Testis (tissue), 3 donors: ENCODE measurements around the gene PKDREJ. TPM values are rescaled to one million over a fixed set of nuclear protein-coding genes. Genes with fewer than 3 reads are reported as not detected.

Experiments
- DNase-seq: peaks from one replicate; pipeline ENCODE4 v3.0.0-alpha.2; 2019
- H3K27ac ChIP-seq, 2 donors: fragments of 200-600 bp; sonication (generic); one replicate each; pipeline ENCODE4 v1.5.1; 2019
- H3K27me3 ChIP-seq: fragments of 200-600 bp; sonication (generic); one replicate; pipeline ENCODE4 v1.5.1; 2019
- H3K36me3 ChIP-seq: fragments of 200-600 bp; sonication (generic); one replicate; pipeline ENCODE4 v1.5.1; 2017; ENCODE audit warnings: low read depth; ENCODE audit errors: missing control alignments
- H3K4me1 ChIP-seq: fragments of 200-600 bp; sonication (generic); one replicate; pipeline ENCODE4 v1.5.1; 2019
- H3K4me3 ChIP-seq, 2 donors: fragments of 200-600 bp; sonication (generic); one replicate each; pipeline ENCODE4 v1.5.1; 2017 to 2019
- H3K9me3 ChIP-seq: fragments of 200-600 bp; sonication (generic); one replicate; pipeline ENCODE4 v1.5.1; 2017
- POLR2A ChIP-seq: fragments of 450-650 bp; IDR thresholded peaks from one replicate; pipeline ENCODE4 v1.6.1; 2017; ENCODE audit warnings: antibody characterized with exemption, mild to moderate bottlenecking, moderate library complexity
- WGBS, 2 donors: methylation state at CpG; one replicate each; pipeline ENCODE4 v1.1.5; 2018; 5-methylcytosine and 5-hydroxymethylcytosine counted together
- intact Hi-C: fragments of 100-400 bp; cut with DNase I; formaldehyde crosslinking; loops from one replicate; pipeline ENCODE4 v1.15.1; 2023; ENCODE audit warnings: low total_unique reads
- polyA plus RNA-seq: library from polyadenylated mRNA; stranded (reverse); fragments of 350-450 nt; fragmentation: Illumina TruSeq; extraction: RNeasy Lipid Tissue Mini Kit (QIAGEN cat#74804); gene quantifications from one replicate; pipeline ENCODE4 v1.2.3, GENCODE V29; 2014; ENCODE audit warnings: low read depth, low replicate concordance; ENCODE audit not compliant: insufficient read depth
- total RNA-seq, 2 donors: library from RNA; depleted of rRNA; stranded (reverse); fragments of >200 nt; gene quantifications; one replicate each; pipeline ENCODE4 v1.2.3, GENCODE V29; 2016
- TF ChIP-seq, protein P1 (sequence below), 3 experiments: fragments of 450-650 bp in 2 of 3; fragments of 200-600 bp in 1 of 3; sonication (generic) in 1 of 3; IDR thresholded peaks; one replicate each; pipeline ENCODE4 v1.5.1; 2016 to 2019; ENCODE audit warnings: antibody characterized with exemption in 3 of 3, mild to moderate bottlenecking in 2 of 3, moderate library complexity in 1 of 3

The PKDREJ gene
- total and polyA plus RNA-seq, 3 donors from 2014 or later, result 3.4 to 10.4 (median 5.0) TPM

GRCh38 chr22:46246178-46246577 is 17.0 kb downstream of the PKDREJ start:
- no peaks in the 10 kb centered on the region for H3K9me3 ChIP-seq
- no peak overlapping the region for H3K27ac ChIP-seq
- no peak for DNase-seq
- H3K4me3 ChIP-seq, result no peak overlapping the region
- H3K27me3 ChIP-seq, result no peaks in the 10 kb centered on the region
- H3K4me1 ChIP-seq, result peaks cover 42% of the 10 kb centered on the region
- intact Hi-C loops, result no loop called here
- WGBS, 2 donors, result 92% methylated on average over 9 to 10 of the region's 10 CpGs
- H3K36me3 ChIP-seq, result no peaks in the 10 kb centered on the region
- TF ChIP-seq, protein P1, sequence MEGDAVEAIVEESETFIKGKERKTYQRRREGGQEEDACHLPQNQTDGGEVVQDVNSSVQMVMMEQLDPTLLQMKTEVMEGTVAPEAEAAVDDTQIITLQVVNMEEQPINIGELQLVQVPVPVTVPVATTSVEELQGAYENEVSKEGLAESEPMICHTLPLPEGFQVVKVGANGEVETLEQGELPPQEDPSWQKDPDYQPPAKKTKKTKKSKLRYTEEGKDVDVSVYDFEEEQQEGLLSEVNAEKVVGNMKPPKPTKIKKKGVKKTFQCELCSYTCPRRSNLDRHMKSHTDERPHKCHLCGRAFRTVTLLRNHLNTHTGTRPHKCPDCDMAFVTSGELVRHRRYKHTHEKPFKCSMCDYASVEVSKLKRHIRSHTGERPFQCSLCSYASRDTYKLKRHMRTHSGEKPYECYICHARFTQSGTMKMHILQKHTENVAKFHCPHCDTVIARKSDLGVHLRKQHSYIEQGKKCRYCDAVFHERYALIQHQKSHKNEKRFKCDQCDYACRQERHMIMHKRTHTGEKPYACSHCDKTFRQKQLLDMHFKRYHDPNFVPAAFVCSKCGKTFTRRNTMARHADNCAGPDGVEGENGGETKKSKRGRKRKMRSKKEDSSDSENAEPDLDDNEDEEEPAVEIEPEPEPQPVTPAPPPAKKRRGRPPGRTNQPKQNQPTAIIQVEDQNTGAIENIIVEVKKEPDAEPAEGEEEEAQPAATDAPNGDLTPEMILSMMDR (IDR thresholded peaks at IDR 0.05), result no peak
- TF ChIP-seq POLR2A, result no peak

DNA sequence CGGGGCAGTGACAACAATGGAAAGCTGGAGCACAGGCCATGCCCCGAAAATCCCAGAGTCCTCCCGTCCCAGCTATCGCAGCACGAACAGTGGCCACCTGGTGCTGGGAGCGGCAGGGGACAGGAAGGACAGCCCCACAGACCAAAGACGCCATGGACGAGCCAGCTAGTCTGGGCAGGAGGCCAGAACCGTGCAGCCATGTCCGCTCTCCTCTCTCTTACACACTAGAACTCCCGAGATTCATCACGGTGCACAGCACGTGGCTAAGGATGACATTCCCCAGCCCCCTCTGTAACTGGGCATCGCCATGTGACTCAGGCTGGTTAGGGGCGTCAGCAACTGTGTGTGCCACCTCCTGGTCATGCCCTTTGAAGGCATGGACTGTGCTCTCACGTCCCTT is 17.6 kb downstream of the PKDREJ start:
- no peak overlapping the region for H3K4me3 ChIP-seq
- WGBS, 2 donors, result 60 to 72% methylated on average over 16 of the region's 16 CpGs
- H3K27ac ChIP-seq, result peak overlapping the region in 1 of 2 donors; percentile 43
- no peaks in the 10 kb centered on the region for H3K9me3 ChIP-seq
- peaks cover 37% of the 10 kb centered on the region for H3K4me1 ChIP-seq
- H3K27me3 ChIP-seq, result no peaks in the 10 kb centered on the region
- intact Hi-C loops, result no loop called here
- DNase-seq, result no peak
- no peaks in the 10 kb centered on the region for H3K36me3 ChIP-seq
- TF ChIP-seq, protein P1 (IDR thresholded peaks at IDR 0.05), result no peak
- TF ChIP-seq POLR2A, result no peak

DNA sequence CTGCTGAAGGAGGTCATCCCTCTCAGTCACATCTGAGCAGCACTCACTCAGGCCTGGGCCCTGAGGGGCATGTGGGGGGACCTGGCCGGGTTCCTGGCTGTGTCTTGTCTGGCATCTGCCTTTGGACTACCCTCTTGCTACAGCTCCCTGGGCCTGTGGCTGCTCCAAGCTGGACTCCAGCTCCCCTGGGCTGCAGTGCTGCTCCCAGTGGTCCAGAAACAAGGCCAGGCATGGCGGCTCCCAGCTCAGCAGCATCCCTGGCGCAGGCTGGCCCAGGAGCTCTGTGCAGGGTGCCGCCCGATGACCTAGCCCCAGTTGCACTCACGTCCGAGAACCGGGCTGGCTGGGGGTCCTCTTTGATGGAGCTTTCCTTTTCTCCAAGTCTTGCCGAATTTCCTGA is 18.4 kb downstream of the PKDREJ start:
- no peaks in the 10 kb centered on the region for H3K27me3 ChIP-seq
- DNase-seq, result no peak
- no peaks in the 10 kb centered on the region for H3K9me3 ChIP-seq
- 63 to 88% methylated on average over 8 to 9 of the region's 9 CpGs for WGBS, 2 donors
- TF ChIP-seq, protein P1 (IDR thresholded peaks at IDR 0.05), result no peak
- TF ChIP-seq POLR2A, result no peak
- no peaks in the 10 kb centered on the region for H3K36me3 ChIP-seq
- no peak overlapping the region for H3K4me3 ChIP-seq
- H3K27ac ChIP-seq, result peak overlapping the region; percentile 7 to 9
- intact Hi-C loops, result no loop called here
- H3K4me1 ChIP-seq, result peaks cover 37% of the 10 kb centered on the region

DNA sequence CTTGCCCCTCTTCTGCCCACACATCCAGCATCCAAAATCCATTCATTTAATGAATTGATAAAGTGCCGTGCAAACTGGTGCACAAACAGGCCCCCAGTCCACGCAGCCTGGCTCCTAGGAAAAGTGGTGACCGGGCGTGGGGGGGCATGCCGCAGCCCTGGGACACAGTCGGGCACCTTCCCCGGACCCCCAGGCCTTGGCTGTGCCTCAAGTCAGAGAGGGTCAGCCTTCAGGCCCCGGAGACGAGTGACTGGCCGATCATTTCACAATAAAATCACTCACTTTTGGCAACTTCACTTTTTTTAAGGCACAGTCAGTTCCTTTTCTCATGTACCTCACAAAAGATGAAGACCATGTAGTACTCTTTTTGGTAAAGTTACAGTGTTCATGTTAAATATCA is 21.1 kb downstream of the PKDREJ start:
- Histone ChIP-seq H3K27me3 (no peaks in the 10 kb centered on the region), H3K4me1 (peaks cover 31% of the 10 kb centered on the region), H3K27ac (no peak overlapping the region), H3K9me3 (no peaks in the 10 kb centered on the region), H3K36me3 (no peaks in the 10 kb centered on the region), H3K4me3 (no peak overlapping the region)
- intact Hi-C loops, result no loop called here
- TF ChIP-seq POLR2A, result no peak
- TF ChIP-seq, protein P1 (IDR thresholded peaks at IDR 0.05), result no peak
- DNase-seq, result no peak
- WGBS, 2 donors, result 56% methylated on average over 10 of the region's 10 CpGs

DNA sequence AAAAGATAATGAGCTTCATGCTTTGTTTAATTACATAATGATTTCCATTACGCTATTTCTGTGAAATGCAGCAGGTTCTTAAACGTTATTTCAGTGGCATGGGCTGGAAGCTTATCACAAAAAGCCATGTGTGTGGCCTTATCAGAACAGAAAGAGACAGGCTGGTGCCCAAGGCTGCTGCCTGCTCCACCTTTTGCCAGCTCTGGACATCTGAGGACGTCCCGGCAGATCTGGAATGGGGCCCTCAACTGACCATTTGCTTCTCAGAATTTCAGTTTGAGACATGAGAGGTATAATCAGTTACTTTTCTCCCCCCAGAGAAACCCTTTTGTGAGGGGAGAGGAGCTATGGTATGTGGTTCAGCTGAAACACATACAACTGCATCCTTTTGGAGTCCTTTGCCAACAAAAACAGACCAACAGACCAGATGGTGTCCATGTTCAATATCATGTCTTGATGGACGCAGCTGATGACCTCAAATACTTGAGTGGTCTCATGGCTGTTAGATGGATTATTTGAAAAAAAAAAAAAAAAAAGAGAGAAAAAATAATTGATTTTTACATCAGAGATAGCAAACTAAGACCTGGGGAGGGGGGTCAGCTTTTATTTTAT is 21.6 kb downstream of the PKDREJ start:
- WGBS, 2 donors, result 46 to 51% methylated on average over 5 of the region's 5 CpGs
- DNase-seq, result peak; percentile 55
- intact Hi-C loops, result no loop called here

More for the DNA sequence above, 21.6 kb downstream of the PKDREJ start:
- TF ChIP-seq POLR2A, result no peak
- TF ChIP-seq, protein P1 (IDR thresholded peaks at IDR 0.05), result no peak
- no peak overlapping the region for H3K4me3 ChIP-seq
- H3K9me3 ChIP-seq, result no peaks in the 10 kb centered on the region
- peaks cover 31% of the 10 kb centered on the region for H3K4me1 ChIP-seq
- H3K36me3 ChIP-seq, result no peaks in the 10 kb centered on the region
- H3K27ac ChIP-seq, result no peak overlapping the region
- H3K27me3 ChIP-seq, result no peaks in the 10 kb centered on the region
